Left renal cortex interstitium (tissue), 4 donors: ENCODE measurements around the gene BTRC. TPM values are rescaled to one million over a fixed set of nuclear protein-coding genes. Genes with fewer than 3 reads are reported as not detected.

Experiments used
- DNase-seq, 4 donors: peaks; one replicate each; pipeline ENCODE4 v3.0.0-alpha.2; 2013; ENCODE audit warnings: low read depth in 4 of 4, low spot score in 2 of 4, missing footprints in 1 of 4
- polyA plus RNA-seq, 4 donors: library from polyadenylated mRNA; unstranded; fragments of 120-200 nt; gene quantifications; one replicate each; pipeline ENCODE4 v1.2.1, GENCODE V29; 2013; ENCODE audit not compliant: insufficient read length in 4 of 4

Gene BTRC
- polyA plus RNA-seq, 4 donors: 17.1 to 29.8 (median 26.4) TPM

DNA sequence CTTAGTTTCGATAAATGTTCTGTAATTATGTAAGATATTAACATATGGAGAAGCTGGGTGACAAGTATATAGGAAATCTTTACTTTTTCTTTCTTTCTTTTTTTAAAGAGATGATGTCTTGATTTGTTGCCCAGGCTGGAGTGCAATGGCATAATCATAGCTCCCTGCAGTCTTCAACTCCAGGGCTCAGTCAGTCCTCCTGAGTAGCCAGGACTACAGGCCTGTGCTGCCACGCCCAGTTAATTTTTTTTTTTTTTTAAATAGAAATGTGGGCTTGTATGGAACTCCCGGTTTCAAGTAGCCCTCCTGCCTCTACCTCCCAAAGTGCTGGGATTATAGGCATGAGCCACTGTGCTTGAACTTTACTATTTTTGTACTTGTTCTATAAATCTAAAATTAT, 122.4 kb downstream of the BTRC start:
- DNase-seq: no peak

DNA sequence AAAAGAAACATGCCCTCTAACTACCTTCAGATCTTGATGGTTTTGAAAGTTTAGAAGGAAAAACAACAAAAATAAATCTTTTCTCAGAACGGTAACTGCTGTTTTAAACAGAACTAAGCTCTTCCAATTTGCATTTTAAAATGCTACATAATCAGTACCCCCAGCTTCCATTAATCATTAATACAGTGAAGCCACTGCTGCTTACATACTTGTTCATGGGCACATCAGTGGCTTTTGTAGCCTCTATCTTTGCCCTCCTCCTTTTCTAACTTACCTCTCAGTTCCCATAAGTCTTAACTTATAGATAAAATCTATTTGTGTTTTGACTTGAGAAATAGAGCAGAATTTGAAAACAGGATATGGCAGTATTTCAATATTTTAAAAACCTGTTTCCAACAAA, 125.0 kb downstream of the BTRC start:
- DNase-seq: no peak

DNA sequence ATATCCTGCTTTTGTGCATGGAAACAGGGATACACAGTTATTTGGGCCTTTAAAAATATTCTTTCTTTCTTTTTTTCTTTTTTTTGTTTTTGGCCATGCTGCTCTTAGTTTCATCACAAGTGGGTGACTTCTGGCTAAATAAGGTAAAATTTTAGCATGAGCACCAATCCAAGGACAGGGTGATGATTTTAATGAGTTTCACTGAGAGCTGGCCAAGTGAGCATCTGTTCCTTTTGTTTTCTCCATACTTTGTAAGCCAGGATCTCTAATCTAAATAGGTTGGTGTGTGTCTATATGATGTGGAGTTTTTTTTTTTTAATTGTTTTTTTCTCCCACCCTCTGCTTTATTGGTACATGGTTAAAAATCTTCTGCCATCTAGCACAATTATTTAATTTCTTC, 127.3 kb downstream of the BTRC start:
- no peak for DNase-seq

DNA sequence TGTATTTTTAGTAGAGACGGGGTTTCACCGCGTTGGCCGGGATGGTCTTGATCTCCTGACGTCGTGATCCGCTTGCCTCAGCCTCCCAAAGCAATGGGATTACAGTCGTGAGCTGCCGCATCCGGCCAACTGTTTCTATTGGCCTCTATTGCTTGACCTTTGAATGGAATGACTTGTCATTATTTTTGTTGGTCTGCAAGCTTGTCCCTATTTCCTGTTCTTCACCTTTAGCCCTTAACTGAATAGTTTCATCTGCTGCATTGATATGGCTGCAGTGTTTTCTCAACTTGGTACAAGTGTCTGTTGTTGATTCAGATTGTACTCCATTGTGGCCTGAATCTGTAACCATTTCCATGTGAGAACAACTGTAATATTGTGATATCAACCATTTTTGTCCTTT, 128.6 kb downstream of the BTRC start:
- no peak for DNase-seq

DNA sequence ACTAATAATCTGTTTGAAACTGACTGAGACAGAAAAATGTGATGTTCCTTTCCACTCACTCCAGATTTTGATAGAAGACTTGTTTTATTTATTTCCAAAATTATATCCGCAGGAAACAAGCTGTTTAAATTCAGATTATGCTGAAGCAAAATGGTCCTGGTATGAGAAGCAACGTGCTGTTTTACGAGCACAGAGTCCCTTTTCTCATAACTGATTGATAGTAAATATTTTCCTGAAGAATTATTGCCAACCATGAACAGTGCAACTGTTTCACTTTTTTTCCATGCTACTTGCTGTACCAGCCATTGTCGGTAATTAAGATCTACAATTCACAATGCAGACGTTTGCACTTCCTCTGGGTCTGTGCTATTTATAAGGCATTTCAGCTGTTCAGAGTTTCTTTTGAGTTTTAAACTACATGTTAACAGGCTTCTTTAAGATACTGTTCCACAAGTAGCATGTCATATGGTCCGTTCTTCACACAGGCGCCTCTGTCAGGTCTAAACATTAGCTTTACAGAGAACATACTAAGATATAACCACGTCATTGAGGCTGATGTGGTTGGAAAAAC, 130.3 kb downstream of the BTRC start:
- DNase-seq: no peak

DNA sequence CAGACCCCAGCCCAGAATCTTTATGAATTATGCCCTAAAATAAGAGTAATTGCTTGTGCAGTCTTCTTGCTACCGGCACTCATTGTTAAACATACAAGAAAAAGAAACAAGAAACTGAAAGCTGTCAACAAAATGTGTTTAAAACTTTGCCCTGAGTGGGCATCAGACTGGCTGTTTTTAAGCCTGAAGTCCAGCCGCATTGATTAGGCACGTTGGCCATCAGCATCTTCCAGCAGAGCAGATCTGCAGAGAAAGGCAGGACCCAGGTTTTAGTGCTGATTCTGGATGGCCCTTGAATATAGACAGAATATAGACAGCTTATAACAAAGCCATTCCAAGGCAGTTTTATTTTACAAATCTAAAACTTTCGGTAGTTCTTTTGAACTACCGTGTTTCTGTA, 131.2 kb downstream of the BTRC start:
- no peak for DNase-seq

DNA sequence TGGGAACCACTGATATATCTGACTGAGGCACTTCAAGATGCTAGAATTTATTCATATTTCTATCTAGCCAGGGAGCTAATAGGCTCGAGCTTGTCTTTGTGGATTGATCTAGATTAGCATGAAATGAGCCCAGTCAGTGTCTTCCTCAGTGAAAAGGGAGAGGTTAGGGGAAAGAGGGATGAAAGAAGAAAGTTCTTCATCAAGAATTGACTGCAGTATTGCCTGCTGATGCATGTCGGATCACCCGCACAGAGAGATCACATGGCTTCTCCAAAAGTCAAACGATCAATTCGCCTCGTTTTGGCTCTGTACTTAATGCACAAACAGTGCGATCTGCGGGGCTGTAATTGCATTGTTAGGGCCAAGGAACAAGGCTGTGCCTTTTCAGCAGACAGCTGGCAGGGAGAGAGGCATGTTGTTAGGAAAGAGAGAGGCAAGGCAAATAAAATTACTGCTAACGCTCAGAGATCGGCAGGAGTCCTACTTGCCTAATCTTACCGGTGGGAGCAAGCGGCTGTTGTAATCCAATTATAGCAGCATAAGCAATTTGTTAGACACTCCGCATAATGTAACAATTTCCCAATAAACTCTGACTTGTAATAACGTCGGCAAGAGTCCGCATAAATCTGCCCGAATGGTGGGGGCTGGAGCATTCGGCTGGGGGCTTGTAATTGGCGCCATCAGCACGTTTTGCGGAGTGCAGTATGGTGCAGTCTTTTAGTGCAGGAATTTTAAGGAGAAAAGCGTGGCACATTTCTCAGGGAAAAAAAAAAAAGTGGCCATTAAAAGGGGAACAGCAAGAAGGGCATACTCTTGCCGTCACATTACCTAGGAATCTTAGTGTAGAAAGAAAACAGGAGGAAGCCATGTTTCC, 132.0 kb downstream of the BTRC start:
- no peak for DNase-seq

DNA sequence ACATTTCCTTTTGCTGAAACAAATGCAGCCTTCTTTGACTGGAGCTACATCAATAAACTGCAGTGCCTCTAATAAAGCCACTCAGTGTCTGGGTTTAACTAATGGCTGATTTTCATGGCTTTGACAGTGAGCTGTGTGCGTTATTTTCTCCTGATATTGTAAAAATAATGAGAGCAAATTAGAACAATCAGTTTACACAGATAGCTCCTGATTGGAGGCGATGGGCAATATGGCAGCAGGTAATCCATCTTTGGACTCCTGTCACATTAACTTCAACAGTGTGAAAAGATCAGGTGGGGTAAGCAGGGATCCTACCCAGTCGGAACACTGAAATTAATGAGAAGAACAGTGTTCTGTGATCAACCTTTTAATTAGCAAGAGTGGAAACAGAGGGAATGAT, 133.4 kb downstream of the BTRC start:
- DNase-seq: no peak

DNA sequence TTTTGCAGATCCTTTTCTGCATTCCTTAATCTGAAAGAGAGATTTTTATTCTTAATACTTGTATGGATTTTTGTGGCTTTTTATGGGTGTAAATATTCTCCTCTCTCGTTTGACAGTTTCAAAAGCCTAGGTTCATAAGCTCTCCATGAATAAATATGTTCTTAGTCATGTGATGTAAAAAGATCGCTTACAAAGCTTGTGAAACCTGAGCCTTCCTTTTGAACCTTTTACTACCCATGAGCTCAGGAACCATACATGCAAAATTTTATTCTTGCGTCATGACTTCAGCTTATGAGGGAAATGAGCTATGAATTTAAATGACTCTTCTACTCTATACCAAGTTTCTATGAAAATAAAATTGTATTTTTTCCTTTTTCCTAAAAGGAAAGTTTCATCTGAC, 135.4 kb downstream of the BTRC start:
- DNase-seq: no peak

DNA sequence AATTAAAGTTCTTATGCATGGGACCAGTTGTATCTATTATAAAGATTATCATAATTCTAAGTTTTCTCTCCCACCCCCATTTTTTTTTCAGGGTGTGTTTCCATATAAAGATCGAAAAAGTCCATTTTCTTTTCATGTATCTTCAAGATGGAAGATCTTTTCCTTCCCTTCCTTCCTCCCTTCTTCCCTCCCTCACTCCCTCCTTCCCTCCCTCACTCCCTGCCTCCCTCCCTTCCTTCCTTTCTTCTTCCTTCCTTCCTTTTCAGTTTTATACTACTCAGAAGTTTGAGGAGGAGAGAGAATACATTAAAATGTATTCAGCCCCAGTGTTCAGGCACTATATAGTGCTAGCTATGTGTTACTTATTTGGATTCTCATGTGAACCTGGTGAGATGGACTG, 136.1 kb downstream of the BTRC start:
- DNase-seq: no peak

DNA sequence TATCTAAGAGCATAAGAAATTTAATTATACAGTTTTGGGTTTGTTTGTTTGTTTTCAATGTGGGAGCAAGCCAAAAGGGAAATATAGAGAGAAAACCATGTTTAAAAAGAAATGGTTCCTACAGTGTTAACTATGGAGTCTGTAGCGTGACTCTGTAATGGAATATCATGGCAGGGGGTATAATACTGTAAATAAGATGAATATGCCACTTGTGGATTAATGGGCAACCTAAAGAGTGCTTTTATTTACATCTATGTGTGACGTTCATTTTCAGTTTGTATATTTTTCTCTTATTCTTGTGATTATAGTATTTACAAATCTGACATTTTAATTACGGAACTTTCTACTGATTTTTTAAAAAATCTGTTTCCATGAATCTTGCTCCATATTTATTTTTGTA, 138.2 kb downstream of the BTRC start:
- no peak for DNase-seq

DNA sequence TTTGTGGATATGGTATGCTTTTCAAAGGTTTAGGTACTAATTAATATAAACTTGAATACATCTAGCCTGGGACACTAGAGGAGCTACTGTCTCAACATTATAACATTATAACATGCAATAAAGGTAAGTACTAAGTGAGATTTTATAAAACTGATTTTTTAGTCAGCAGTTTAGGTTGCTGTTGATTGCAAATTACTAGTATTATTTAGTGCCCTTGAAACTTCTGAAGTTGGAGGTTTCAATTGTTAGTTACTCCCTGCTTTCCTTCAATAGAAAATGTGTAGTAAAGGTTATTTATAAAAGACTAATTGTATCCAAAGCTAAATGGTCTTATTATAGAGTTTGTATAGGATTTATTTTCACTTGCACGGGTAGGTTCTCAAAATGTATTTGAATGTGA, 138.8 kb downstream of the BTRC start:
- no peak for DNase-seq

DNA sequence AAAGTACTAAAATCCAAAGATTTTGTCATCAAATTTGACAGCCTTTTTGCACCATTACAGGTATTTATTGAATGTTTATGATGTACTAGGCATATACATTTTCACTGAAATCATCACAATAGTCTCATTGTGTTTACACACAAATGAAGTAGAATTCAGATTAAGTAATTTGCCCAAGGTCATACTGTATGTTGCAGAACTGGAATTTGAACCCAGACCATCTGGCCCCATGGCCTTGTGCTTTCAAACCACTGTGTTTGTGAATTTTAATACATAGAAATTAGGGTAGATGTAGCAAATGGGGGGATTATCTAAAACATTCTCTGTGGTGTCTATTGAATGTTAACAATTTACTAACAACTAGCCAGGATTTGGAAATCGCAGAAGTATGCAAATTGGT, 139.3 kb downstream of the BTRC start:
- no peak for DNase-seq

DNA sequence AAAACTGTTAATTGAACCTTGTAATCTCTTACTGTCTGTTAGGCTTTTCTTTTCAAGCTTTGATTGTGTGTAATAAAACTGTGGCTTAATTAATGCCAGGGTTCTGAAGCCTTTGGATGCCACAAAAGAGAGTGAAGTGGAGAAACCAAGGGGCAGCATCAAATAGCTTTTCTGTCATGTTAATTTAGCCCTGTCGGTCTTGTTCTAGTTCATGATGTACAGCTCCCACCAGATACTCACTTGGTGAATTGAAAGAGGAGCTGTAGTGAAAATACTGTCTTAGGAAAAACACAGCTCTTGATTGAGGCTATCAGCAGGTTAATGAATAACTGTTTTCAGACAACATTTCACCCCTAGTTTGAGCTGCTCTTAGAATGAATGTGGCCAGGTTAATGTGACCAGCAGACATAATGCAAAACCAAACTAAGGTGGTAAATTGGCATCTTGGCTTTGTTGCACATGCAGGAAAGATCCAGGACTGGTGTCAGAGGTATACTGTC, 139.9 kb downstream of the BTRC start:
- DNase-seq: no peak

DNA sequence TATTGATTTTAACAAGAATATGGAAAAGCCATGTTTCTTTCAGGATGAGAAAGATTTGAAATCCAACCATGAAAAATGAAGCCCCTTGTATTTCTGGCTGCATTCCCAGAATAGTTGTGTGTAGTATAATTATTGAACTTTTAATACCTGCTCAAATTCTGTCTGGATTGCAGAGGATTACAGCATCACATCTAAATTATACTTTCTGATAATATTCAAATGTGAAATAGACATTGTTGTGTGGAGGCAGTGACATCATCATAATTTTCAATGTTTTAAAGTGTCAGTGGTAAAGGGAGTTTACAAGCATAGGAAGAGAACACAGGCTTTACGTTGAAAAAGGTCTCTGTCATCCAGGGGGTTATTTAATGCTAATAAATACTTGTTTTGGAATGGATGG, 140.7 kb downstream of the BTRC start:
- DNase-seq: no peak

DNA sequence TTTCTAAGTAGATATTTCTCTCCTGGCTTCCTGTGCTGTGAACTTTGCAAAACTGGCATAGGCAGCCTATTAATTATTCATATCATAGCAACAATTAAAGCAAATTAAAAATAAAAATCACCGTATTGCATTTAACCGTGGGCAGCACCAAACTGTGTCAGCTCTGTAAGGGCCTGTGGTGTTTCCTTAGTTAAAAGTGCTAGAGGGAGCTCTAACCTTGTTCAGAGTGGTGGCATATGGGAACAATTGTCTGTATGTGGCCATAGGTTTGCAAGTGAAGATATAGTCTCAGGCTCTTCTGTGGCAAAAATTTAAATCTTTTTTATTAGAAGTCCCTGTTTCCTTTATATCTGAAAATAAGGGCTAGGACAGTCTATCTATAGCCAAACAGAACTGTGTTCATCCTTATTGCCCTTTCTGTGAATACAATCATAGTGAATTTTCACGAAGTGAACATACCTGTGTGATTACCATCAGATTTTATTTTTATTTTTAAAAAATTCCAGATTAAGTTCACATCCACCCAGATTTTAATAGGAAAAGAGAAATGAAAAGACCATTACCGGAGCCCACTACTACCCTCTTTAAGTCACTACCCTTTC, 141.5 kb downstream of the BTRC start:
- DNase-seq: no peak

DNA sequence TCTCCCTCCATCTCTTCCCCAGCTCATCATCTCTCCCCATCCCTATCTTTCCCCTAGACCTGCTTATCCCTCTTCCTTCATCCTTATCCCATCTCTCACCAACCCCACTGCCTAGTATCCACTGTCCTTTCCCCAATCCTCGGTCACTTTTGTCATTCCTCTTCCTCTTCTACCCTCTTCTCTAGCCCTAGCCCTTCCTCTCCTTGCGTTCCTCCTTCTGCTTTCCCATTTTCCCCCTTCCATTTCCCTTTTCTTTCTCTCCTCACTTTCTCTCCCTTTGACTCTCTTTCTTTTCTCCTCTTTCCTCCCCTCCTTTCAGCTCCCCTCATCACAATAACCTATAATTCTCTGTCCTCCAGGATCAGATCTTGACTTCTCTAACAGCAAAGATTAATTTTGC, 150.5 kb downstream of the BTRC start:
- DNase-seq: no peak

DNA sequence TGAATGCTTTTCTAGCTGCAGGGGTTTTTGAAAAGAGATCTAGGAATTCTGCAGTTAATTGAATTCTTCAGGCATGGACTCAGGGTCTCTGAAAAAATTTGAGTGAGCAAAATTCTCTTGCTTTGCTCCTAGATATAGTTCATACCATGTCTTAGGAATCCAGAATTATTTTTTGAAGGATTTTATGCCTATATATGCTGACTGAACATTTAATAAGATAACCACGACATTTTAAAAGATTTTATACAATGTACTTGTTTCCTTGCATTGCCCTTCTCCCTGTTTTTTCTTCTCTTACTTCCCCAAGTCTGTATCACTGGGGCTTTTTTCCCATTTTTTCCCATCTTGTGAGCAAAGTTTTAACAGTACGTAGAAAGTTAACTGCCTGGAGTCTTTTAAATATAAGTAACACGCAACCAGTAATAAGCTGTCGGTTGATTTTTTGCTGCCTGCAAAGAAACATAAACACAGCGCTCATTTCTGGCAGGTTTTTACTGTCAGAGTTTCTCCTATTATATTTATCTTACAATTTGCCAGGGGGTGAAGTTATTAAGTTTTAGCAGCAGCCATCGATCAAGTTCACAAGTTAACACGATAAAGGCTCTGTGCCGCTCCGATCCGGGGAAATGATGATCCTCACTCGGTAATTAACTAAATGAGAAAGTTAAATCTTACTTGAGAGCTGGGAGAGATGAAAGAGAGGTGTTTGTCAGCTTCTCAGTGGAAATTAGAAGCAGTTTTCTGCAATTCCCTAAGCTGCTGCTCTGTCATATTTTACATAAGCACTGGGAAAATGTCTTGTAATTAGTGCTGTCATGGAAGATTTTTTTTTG, 153.1 kb downstream of the BTRC start:
- DNase-seq: no peak

DNA sequence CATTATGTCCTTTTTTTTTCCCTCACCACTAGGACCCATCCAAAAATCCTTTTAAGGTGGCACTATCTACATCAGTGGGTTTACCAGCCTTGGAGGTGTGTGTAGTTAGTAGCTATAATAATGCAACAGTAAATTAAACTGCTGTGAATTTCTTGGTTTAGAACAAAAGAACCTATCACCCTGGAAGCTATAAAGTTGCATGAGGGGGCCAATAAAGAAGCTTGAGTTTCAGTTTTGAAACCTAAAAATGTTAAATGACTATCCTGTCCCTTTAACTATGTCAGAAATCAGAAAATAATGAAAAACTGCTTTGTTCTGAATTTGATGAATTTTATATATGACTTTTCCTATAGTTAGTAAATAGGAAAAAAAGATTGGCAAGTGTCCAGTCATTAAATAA, 153.9 kb downstream of the BTRC start:
- no peak for DNase-seq

DNA sequence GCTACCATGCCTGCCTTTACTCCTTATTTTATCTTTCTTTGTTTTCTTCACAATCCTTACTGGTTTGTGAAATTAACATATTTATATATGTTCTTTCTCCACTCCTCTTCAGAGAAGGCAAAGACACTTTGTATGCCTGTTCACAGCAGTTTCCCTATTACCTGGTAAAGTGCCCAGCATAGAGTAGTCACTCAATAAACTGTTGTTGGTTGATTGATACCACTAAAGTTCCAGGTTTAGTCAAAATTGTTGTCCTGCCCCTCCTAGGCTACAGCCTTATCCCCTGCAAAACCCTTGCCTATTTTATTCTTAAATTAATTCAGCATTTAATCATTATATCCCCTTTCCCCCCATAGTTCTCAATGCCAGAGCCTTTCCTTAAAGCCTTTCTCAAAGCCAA, 158.0 kb downstream of the BTRC start:
- DNase-seq: no peak

DNA sequence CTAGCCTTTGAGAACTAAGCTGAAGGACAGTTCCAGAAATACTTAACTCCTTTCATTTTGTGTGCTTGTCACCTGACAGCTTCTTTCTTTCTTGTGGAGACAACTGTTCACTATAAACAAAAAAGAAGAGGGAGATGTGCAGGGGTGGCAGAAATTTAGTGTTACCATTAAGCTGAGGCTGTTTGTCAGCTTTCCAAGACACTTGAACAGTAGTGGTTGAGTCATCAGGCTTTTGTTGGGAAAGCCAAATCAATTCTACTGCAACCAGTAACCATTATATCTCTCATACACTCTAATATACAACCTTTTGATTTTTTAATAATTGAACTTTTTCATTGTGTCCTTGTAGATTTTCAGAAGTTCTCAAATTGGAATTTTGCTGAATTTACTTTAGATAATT, 158.8 kb downstream of the BTRC start:
- DNase-seq: no peak
